ENCODE measurements around the gene SELL.
"Not testable (repeated sequence)": the region's sequence is repeated elsewhere in the genome, so short reads cannot be mapped to it uniquely, and the experiment has no call there.

SELL gene

DNA sequence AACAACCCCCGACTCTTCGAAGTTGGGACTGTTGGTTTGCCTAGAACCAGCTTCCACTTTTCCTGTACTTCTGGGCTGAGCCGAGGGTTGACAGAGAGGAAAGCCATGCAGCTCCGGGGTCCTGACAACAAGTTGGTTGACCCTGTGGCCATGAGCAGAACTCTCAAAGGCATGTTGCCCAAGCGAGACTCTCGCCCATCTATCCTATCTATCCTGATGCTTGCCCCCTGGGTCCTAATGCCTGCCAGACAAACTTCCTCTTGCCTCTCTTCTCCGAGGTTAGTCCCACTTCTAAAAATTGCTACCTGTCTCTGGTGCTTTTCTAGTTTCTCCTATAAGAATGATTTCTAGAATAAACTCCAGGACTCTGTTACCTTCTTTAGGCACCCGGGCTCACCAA is 48.7 kb downstream of the SELL start:
- DNase-seq, result not testable (repeated sequence)

DNA sequence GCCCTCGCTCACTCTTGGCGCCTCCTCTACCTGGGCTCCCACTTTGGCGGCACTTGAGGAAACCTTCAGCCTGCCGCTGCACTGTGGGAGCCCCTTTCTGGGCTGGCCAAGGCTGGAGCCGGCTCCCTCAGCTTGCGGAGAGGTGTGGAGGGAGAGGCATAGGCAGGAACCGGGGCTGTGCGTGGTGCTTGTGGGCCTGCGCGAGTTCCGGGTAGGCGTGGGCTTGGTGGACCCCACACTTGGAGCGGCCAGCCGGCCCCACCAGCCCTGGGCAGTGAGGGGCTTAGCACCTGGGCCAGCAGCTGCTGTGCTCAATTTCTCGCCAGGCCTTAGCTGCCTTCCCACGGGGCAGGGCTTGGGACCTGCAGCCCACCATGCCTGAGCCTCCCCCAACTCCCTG is 50.4 kb downstream of the SELL start:
- DNase-seq, result not testable (repeated sequence)

DNA sequence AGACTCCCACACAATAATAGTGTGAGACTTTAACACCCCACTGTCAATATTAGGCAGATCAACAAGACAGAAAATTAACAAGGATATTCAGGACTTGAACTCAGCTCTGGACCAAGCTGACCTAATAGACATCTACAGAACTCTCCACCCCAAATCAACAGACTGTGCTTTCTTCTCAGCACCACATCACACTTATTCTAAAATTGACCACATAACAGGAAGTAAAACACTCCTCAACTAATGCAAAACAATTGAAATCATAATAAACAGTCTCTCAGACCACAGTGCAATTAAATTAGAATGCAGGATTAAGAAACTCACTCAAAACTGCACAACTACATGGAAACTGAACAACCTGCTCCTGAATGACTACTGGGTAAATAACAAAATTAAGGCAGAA is 52.6 kb downstream of the SELL start:
- not testable (repeated sequence) for DNase-seq

DNA sequence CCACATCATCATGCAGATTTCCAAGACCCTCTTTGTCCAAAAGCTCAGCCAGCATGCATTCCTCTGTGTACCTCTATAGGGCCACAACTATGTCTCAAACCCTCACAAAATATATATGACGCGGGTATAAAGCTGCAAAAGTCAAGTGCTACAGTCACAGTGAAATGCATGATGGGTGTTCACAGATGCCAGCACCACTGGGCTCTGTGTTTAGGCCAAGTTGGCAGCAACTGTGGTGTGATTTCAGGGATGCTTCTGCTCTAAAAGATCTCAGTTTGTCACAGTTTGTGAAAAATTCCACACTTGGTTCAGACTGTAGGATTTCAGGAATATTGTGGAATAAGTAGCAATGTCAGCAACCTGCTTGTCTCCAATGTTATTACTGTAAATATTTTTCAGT is 57.5 kb downstream of the SELL start:
- DNase-seq, result no peak

DNA sequence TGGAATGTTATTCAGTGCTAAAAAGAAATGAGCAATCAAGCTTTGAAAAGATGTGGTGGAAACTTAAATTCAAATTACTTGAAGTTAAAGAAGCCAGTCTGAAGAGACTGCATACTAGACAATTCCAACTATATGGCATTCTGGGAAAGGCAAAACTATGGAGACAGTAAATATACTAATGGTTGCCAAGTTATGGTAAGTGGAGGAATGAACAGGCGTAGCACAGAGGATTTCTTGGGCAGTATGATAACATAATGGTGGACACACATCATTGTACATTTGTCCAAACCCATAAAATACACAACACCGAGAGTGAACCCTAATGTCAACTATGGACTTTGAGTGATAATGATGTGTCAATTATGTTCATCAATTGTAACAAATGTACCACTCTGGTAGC is 60.4 kb downstream of the SELL start:
- no peak for DNase-seq

DNA sequence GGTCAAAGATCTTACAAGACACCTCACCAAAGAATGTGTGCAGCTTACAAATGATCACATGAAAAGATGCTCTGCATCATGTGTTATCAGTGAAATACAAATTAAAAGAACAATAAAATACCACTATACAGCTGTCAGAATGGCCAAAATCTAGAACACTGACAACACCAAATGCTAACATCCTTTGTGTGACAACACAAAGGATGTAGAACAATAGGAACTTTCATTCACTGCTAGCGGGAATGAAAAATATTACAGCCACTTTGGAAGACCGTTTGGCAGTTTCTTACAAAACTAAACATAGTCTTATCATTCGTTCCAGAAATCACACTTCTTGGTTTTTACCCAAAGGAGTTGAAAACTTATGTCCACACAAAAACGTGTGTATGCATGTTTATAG is 60.9 kb downstream of the SELL start:
- DNase-seq, result no peak

DNA sequence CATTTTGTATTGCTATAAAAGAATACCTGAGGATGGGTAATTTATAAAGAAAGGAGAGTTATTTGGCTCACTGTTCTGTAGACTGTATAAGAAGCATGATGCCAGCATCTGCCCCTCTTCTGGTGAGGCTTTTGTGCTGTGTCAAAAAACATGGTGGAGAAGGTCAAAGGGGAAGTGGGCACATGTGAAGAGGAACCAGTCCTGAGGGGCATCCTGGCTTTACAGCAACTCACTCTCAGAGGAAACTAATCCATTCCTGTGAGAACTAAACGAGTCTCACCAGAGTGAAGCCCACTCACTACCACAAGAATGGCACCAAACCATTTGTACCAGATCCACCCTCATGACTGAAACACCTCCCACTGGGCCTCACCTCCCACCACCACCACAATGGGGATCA is 62.7 kb downstream of the SELL start:
- no peak for DNase-seq

DNA sequence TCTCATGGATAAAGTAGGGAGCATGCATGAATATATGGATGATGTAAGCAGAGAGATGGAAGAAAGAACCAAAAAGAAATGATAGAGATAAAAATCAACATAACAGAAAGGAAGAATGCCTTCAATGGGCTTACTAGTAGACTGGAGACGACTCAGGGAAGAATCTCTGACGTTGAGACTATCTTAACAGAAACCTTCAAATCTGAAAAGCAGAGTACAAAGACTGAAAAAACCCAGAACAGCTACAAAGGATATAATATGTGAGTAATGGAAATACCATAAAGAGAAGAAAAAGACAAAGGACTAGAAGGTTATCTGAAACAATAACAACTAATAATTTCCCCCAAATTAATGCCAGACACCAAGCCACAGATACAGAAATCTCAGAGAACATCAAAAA is 63.2 kb downstream of the SELL start:
- no peak for DNase-seq

DNA sequence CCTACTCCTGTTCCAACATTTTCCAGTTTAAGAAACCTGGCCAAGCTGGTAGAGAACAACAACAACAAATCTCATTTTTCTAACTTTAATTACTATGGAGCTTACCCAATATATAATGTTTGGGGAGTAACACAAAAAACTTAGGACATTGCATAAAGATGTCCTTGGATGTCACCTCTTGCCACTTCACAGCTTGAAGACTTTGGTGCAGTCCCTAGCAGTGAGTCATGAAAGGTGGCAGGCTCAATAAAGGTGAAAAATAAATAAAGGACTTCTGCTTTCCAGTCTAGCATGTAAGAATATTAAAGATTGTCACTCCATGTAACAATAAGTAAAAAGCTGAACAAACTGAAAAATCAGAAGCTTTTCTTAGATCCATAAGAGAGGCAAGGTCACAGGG is 63.9 kb downstream of the SELL start:
- no peak for DNase-seq

DNA sequence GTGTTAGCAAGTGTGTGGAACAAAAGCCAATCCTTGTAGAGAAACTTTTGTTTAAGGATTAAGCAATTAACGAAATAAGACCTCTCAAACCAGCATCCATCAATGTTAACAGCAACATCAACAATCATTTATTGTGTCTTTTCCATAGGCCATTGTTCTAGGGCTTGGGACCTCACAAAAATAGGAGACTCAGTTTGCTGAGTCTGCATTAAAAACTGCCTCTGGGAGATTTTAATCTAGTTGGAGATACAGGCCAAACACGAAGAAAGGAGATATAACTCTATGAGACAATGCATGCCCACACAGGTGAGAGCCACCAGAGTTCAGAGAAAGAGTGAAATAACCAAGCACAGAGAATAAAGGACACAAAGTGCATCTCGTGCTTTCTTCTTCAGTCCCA is 67.1 kb downstream of the SELL start:
- no peak for DNase-seq

Measured in right hindlimb (tissue), 1 donor.